AG09319 (cell line): Measurements from ENCODE around the gene TMEM225B.

Experiments
- DNase-seq: peaks from one replicate; pipeline ENCODE4 v3.0.0-alpha.2; 2010; ENCODE audit warnings: low read depth; ENCODE audit errors: extremely low read depth
- CTCF ChIP-seq: IDR thresholded peaks from 2 replicates; pipeline ENCODE4 v1.5.1; 2011; ENCODE audit warnings: low read depth, mild to moderate bottlenecking, inconsistent platforms, low read length, moderate library complexity

TMEM225B gene

GRCh38 chr7:99557940-99558305, 40.1 kb upstream of the TMEM225B start:
- no peak for TF ChIP-seq CTCF

DNA sequence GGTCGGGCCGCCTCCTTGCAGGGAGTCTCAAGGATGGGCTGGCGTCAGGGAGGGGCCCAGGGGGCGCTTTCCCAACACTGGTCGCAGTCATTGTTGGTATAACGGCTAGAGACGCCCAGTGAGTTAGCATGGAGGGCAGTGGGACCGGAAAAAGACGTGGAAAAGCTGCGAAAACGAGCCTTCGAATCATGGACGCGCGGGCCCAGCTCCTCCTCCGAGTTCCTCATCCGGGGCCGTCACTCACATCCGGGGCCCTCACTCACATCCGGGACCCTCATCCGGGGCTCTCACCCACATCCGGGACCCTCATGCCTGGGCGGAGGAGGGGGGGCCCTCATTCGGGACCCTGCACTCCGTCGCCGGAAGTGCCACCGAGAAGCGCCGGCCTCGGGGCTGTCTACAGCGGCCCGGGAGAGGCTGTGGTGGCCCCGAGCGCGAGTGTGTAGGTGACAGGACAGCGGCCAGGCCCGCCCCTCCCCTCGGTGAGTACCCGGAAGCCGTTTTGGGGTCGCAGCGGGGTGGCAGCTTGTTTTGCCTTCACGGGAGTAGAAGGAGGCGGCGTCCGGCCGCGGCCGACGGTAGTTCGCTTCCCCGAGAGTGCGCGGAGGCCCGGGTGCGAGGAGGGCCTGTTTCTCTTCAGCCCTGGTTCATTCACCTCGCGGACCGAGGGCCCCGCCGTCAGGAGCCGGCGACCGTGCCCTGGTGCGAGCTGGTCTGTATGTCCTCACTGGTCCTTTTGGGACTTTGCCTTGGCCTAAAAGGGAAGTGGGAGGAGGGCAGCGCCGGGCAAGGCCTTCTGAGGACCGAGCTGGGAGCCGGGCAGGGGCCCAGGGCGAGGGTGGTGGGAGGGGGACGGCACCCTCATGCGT, 39.5 kb upstream of the TMEM225B start, which contains the start of gene ZNF655:
Gene ZNF655 (plus strand): TSS at position 337 of the 869 bp plus-strand sequence. CDS start 1,918 bp downstream, outside the sequence.
- no peak; the same call in 1 of the 2 replicates for TF ChIP-seq CTCF
- DNase-seq, result peak; percentile 56

More at GRCh38 chr7:99557940-99558305, 40.1 kb upstream of the TMEM225B start:
- no peak for DNase-seq

- no peak for TF ChIP-seq CTCF
- DNase-seq, result no peak
Observed at GRCh38 chr7:99559175-99559915, 38.7 kb upstream of the TMEM225B start.

DNA sequence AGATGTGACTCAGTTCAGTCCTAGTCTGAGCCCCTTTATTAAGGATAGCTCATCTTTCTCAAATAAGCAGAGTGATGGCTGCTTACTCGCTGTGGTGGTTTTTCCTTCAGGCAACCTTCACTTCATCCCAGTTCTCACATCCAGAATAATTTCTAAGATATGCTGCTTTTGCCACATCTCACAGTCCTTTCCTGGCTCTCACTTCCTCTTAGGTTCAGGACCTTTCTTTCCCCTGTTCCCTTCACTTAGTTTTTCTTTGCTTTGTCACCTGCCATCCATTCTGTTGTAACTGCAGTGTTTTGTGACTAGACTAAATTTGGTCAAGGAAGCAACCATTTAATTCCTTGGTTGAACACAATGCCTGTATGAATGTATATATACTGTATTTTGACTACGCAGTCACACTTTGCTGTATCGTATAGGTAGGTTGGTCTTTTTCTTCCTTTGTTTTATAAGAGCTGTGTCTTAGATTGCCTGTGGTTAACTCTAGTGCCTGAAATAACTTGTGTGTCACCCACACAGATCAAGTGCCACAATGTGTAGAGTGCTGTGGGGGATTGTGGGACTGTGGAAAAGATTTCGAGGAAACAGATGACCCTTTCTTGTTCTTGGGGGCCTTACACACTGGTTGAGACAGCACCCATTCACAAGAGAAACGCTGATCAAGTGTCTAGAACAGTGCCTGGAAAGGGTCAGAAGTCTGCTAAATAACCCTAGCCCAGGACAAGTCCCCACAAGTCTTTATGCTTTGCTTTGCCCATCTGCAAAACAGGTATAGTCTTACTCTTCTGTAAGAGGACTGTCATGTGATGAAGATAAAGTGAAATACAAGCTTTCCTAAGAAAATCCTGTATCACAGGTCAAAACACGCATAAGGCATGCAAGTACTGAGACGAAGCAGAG, 37.0 kb upstream of the TMEM225B start:
- TF ChIP-seq CTCF, result no peak
- DNase-seq, result no peak

- no peak for TF ChIP-seq CTCF
- no peak for DNase-seq
Observed at GRCh38 chr7:99561737-99562051, 36.4 kb upstream of the TMEM225B start.

GRCh38 chr7:99562114-99562784, 35.8 kb upstream of the TMEM225B start:
- no peak for DNase-seq
- TF ChIP-seq CTCF, result no peak
